T-helper 1 cell treated with Interleukin-12 subunit alpha and Interleukin-12 subunit beta and Interleukin-4 antibody, amounts not matched to agents 30 μg/mL and 1 μg/mL, for 36 hours (primary cell): ENCODE results near the gene UVSSA.
A peak's percentile ranks its signal among the peaks of the same experiment; 100 is the strongest.

ENCODE experiments used
- H3K27ac Mint-ChIP-seq: one replicate; pipeline ENCODE4 v1.8.0; 2021; ENCODE audit warnings: mild to moderate bottlenecking, mixed read lengths
- H3K27me3 Mint-ChIP-seq: one replicate; pipeline ENCODE4 v1.8.0; 2021; ENCODE audit warnings: low read depth, mixed read lengths
- H3K36me3 Mint-ChIP-seq: one replicate; pipeline ENCODE4 v1.8.0; 2021; ENCODE audit warnings: low read depth, mixed read lengths
- H3K4me1 Mint-ChIP-seq: one replicate; pipeline ENCODE4 v1.8.0; 2021; ENCODE audit warnings: low read depth, mixed read lengths
- H3K4me3 Mint-ChIP-seq: one replicate; pipeline ENCODE4 v1.8.0; 2021; ENCODE audit warnings: mild to moderate bottlenecking, moderate library complexity, mixed read lengths
- H3K9me3 Mint-ChIP-seq: one replicate; pipeline ENCODE4 v1.8.0; 2021; ENCODE audit warnings: mixed read lengths

Gene UVSSA

DNA sequence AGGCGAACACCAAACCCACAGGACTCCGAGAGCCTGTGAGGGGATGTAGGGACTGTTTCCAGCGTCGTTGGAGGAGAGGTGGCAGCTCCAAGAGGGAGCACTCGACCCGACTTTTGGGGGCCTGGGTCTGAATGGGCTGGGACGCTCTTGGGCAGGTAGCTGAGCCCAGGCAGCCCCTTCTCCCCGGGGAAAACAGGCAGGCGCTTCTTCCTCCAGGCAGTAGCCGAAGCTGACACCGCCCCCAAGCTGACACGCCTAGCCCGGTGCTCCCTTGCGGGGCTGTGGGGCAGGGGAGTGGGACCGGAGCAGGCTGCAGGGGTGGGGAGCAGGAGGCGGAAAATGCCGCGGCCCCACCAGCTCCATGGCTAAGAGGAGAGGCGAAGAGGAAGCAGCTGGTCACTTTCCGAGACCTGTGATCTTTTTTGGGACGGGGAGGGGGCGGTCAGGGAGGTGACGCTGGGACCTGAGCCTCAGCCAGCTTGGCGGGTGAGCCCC is 55.1 kb downstream of the UVSSA start:
- peaks cover 3% of the 10 kb centered on the region for H3K4me1 Mint-ChIP-seq
- peaks cover 7% of the 10 kb centered on the region for H3K9me3 Mint-ChIP-seq
- peaks cover 2% of the 10 kb centered on the region for H3K36me3 Mint-ChIP-seq
- H3K4me3 Mint-ChIP-seq: no peak overlapping the region
- peaks cover 22% of the 10 kb centered on the region for H3K27me3 Mint-ChIP-seq
- no peak overlapping the region for H3K27ac Mint-ChIP-seq

GRCh38 chr4:1402516-1403091 is 55.6 kb downstream of the UVSSA start:
- peaks cover 2% of the 10 kb centered on the region for H3K36me3 Mint-ChIP-seq
- peaks cover 3% of the 10 kb centered on the region for H3K4me1 Mint-ChIP-seq
- peaks cover 27% of the 10 kb centered on the region for H3K27me3 Mint-ChIP-seq
- no peak overlapping the region for H3K4me3 Mint-ChIP-seq
- H3K9me3 Mint-ChIP-seq: peaks cover 7% of the 10 kb centered on the region
- no peak overlapping the region for H3K27ac Mint-ChIP-seq

- H3K4me3 Mint-ChIP-seq: no peak overlapping the region
- peaks cover 3% of the 10 kb centered on the region for H3K36me3 Mint-ChIP-seq
- peaks cover 29% of the 10 kb centered on the region for H3K27me3 Mint-ChIP-seq
- H3K9me3 Mint-ChIP-seq: peaks cover 7% of the 10 kb centered on the region
- H3K27ac Mint-ChIP-seq: no peak overlapping the region
- peaks cover 4% of the 10 kb centered on the region for H3K4me1 Mint-ChIP-seq
Measured at GRCh38 chr4:1403177-1403583, 56.2 kb downstream of the UVSSA start.

DNA sequence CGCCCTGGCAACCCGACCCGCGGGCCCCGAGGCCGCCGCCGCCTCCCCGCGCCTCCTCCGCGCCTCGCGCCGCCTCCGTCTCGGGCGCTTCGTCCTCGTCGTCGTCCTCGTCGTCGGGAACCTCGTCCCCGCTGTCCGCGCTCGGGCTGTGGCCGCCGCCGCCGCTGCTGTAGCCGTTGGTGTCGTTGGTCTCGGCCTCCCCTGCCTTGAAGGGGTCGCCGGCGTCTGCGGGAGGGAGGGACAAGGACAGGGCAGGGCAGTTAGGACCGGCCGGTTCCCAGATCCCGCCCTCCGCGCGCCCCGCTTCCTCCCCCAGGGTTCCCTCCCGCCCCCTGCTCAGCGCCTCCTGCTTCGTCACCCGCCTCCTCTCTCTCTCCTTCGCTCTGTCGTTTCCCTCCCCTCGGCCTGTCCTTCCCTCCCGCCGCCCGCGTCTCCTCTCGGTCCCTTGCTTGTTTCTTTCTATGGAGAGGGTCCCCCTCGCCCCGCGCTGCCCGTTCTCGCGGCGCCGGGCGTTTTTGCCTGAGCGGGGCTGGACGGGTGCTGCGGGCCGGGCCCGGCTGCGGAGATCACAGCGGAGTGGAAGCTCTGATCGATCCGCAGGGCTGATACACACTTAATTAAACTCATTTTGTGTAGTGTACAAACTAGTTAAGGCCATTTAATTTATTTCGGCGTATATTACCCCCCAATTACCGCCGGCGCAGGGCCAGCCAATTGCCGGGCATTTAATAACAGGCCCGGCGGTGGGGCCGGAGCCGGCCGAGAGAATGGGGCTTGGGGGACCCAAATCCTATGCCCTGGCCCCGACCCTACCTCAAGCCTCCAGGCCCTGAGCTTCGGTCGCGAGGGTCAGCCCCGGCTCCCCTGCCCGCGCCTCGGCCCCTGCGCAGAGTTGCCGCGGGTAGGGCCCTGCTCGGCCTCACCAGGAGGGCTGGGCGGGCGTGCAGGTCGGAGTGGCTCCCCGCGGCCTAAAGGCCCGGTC is 56.9 kb downstream of the UVSSA start:
- Mint-ChIP-seq H3K9me3 (peaks cover 3% of the 10 kb centered on the region), H3K27me3 (peaks cover 36% of the 10 kb centered on the region), H3K27ac (no peak overlapping the region)

DNA sequence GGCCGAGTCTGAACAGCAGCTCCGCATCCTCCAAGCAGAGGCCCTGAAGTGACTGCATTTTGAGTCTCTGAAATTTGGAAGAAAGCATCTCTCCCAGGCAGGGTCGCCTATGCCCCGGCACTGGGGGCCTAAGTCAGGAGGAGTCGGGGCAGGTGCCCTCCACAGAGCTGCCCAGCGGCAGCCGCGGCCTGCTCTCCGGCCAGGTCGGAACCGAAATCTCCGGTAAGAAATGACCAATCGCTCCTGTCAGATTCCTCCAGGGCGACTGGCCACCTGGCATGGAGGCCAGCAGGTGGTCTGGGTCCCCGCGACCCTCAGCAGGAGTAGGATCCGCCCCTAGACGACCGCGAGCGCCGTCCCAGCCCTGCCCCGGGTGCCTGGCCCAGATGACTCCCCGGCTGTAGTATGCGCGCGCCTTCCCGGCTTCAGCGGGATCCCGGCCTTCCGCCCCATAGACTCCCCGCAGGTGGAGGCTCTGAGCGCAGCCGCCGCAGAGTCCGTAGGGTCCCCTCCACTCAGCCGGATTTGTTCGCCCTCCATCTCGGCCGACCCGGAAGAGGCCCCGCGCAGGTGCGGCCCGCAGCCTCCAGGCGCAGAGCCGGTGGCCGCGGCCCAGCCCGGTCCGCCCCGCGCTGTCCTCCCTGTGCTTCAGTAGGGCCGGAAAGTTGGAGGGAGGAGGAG is 57.7 kb downstream of the UVSSA start:
- Mint-ChIP-seq H3K27me3 (peaks cover 41% of the 10 kb centered on the region), H3K27ac (peak overlapping the region; percentile 80), H3K9me3 (no peaks in the 10 kb centered on the region), H3K4me3 (peak overlapping the region; percentile 44), H3K36me3 (peaks cover 5% of the 10 kb centered on the region), H3K4me1 (peaks cover 4% of the 10 kb centered on the region)

More for the DNA sequence above, 56.9 kb downstream of the UVSSA start:
- Mint-ChIP-seq H3K4me1 (peaks cover 4% of the 10 kb centered on the region), H3K36me3 (peaks cover 5% of the 10 kb centered on the region), H3K4me3 (no peak overlapping the region)

DNA sequence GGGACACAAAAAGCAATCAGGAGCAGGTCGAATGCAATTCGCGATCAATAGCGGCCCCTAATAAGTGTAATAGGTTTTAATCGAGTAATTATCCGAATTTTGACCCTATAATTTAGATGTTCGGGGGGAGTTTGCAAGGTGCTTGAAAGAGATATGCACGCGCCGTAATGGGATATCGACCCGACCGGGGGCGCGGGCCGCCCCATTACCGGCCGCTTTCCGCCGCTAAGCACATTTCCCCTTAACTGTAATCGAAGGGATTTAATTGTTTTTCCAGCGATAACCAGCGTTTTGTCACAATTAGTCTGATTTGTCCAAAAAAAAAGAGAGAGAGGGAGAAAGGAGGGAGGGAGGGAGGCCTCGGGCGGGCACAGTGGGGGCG is 58.2 kb downstream of the UVSSA start:
- Mint-ChIP-seq H3K4me3 (peak overlapping the region; percentile 44), H3K4me1 (peaks cover 4% of the 10 kb centered on the region), H3K27ac (peak overlapping the region; percentile 80), H3K27me3 (peaks cover 42% of the 10 kb centered on the region), H3K9me3 (no peaks in the 10 kb centered on the region), H3K36me3 (peaks cover 5% of the 10 kb centered on the region)

DNA sequence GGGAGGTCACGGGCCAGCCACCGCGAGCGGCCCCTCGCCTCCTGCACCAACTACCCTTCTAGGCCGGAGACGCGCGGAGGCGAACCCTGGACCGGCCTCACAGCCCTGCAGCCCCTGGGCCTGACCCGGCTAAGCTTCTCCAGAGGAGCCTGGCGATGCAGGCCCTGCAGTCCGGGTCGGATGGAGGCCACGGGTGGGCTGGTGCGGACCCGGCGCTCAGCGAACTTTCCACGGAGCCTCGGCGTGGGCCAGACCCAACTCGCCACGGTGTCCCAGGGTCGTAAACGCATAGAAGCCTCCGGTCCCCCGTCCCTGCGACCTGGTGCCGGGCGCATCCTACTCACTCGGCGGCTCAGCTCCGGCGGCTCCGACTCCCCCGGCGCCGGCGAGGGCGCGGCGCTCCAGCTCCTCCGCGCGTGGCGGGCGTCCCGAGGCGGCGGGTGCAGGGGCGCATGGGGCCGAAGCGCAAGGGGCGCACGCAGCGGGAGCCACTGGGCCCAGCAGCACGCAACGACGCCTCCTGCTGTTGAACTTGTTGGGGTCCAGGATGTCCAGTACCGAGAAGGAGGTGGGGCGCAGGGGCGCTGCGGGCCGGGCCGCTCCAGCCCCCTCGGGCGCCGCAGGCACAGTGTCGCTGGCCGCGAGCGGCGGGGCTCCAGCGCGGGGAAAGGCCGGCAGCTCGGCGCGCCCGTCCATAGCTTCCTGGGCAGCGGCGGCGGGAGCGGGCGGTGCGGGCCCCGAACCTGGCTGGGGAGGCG is 58.8 kb downstream of the UVSSA start:
- Mint-ChIP-seq H3K27me3 (peaks cover 37% of the 10 kb centered on the region), H3K4me1 (peaks cover 4% of the 10 kb centered on the region), H3K36me3 (peaks cover 5% of the 10 kb centered on the region), H3K9me3 (no peaks in the 10 kb centered on the region), H3K4me3 (no peak overlapping the region), H3K27ac (peak overlapping the region; percentile 80)

DNA sequence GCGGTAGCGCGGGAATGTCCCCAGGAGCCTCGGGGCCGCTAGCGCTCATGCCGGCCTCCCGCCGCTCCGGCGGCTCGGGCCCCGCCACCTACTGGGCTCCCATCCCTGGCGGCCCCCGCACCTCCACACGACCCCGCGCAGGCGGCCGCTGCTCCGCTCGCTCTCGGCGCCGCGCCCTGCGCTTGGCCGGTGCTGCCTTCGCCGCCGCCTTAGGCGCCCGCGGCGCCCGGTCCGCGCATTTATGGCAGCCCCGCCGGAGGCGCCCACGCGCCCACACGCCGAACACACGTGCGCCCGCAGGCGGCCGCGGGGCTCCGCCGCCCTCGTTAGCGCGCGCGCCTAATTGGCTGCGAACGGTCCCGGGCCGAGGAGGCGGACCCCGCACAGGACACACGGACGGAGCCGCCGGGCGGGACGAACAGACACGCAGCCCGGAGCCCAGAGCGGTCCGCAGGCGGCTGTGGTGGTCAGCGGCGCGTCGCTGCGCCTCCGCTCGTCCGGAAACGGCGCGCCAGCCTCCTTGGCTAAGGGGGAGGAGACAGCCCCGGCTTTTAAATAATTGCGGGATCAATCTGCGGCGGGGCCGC is 59.5 kb downstream of the UVSSA start, which contains the start of gene NKX1-1:
NKX1-1 (minus strand) TSS at position 49 of the 587 bp plus-strand sequence; CDS start at position 49, 0 bp downstream.
- no peaks in the 10 kb centered on the region for H3K9me3 Mint-ChIP-seq
- peak within 1 kb of the TSS; percentile 80 for H3K27ac Mint-ChIP-seq

GRCh38 chr4:1406981-1407656 is 60.1 kb downstream of the UVSSA start:
- Mint-ChIP-seq H3K4me1 (peaks cover 4% of the 10 kb centered on the region), H3K36me3 (peaks cover 5% of the 10 kb centered on the region), H3K27ac (peak overlapping the region; percentile 31), H3K9me3 (no peaks in the 10 kb centered on the region), H3K27me3 (peaks cover 35% of the 10 kb centered on the region), H3K4me3 (no peak overlapping the region)

More for the DNA sequence above, 59.5 kb downstream of the UVSSA start, which contains the start of gene NKX1-1:
- H3K27me3 Mint-ChIP-seq: peaks cover 40% of the 10 kb centered on the region
- peaks cover 4% of the 10 kb centered on the region for H3K4me1 Mint-ChIP-seq
- peaks cover 5% of the 10 kb centered on the region for H3K36me3 Mint-ChIP-seq
- H3K4me3 Mint-ChIP-seq: peak within 1 kb of the TSS; percentile 44

- H3K27ac Mint-ChIP-seq: peak overlapping the region; percentile 77
- peaks cover 4% of the 10 kb centered on the region for H3K4me1 Mint-ChIP-seq
- H3K9me3 Mint-ChIP-seq: no peaks in the 10 kb centered on the region
- H3K36me3 Mint-ChIP-seq: peaks cover 5% of the 10 kb centered on the region
- no peak overlapping the region for H3K4me3 Mint-ChIP-seq
- peaks cover 35% of the 10 kb centered on the region for H3K27me3 Mint-ChIP-seq
Measured at GRCh38 chr4:1407657-1408333, 60.8 kb downstream of the UVSSA start.

GRCh38 chr4:1408418-1408817 is 61.4 kb downstream of the UVSSA start:
- Mint-ChIP-seq H3K4me3 (no peak overlapping the region), H3K27ac (peak overlapping the region; percentile 77), H3K27me3 (peaks cover 35% of the 10 kb centered on the region), H3K4me1 (peaks cover 4% of the 10 kb centered on the region), H3K9me3 (no peaks in the 10 kb centered on the region), H3K36me3 (peaks cover 5% of the 10 kb centered on the region)

DNA sequence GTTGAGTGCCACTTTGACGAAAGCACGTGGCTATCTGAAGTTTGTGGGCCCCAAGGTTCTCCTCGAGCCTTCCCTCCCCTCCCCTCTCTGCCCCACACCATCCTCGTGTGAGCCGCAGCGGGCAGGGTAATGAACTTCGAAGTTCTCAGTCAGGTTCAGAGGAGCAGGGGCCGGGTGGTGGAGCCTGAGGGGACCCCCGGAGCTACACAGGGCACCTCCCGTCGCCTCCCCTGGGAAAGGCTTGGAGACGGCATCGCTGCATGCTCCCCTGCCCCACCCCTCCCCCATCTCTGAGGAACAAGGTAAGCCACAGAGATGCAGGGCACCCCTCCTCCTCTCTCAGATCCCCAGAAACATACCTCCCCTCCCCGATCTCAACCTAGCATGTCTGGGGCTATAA is 62.1 kb downstream of the UVSSA start:
- no peak overlapping the region for H3K27ac Mint-ChIP-seq
- H3K36me3 Mint-ChIP-seq: peaks cover 5% of the 10 kb centered on the region
- no peak overlapping the region for H3K4me3 Mint-ChIP-seq
- H3K4me1 Mint-ChIP-seq: peaks cover 4% of the 10 kb centered on the region
- peaks cover 31% of the 10 kb centered on the region for H3K27me3 Mint-ChIP-seq
- H3K9me3 Mint-ChIP-seq: no peaks in the 10 kb centered on the region
